ENCODE data around the gene CACNA1B. TPM values are rescaled to one million over a fixed set of nuclear protein-coding genes. Genes with fewer than 3 reads are reported as not detected.
"Not testable (repeated sequence)": the region's sequence is repeated elsewhere in the genome, so short reads cannot be mapped to it uniquely, and the experiment has no call there.

The CACNA1B gene
- 0.08 TPM in 1 of 2 replicates, not detected in the other for total RNA-seq (2014; rRNA removed; shearing (Covaris generic))
- 0.02 and 0.05 TPM in 2 replicates for polyA plus RNA-seq (2015; cell fraction: cytosol; rRNA removed)
- 0.27 and 0.31 TPM in 2 replicates for polyA plus RNA-seq (2015; cell fraction: nucleus; rRNA removed)

- DNase-seq (ENCODE audit: low read depth) = not testable (repeated sequence)
Measured at GRCh38 chr9:137877506-137878122, at the start of gene CACNA1B. CACNA1B (plus strand) TSS chr9:137877782; CDS start chr9:137877934, 152 bp downstream.

GRCh38 chr9:137827908-137828526, 49.6 kb upstream of the CACNA1B start:
- DNase-seq (ENCODE audit: low read depth) = no peak

GRCh38 chr9:137828527-137829259, 48.9 kb upstream of the CACNA1B start:
- DNase-seq (ENCODE audit: low read depth) = peak; percentile 24

GRCh38 chr9:137829260-137829996, 48.2 kb upstream of the CACNA1B start:
- DNase-seq (ENCODE audit: low read depth) = no peak

- no peak for DNase-seq (ENCODE audit: low read depth)
Measured at GRCh38 chr9:137832191-137832700, 45.3 kb upstream of the CACNA1B start.

- DNase-seq (ENCODE audit: low read depth) = no peak
Measured at GRCh38 chr9:137832830-137833590, 44.6 kb upstream of the CACNA1B start.

GRCh38 chr9:137833721-137834613, 43.6 kb upstream of the CACNA1B start:
- DNase-seq (ENCODE audit: low read depth) = no peak

- no peak for DNase-seq (ENCODE audit: low read depth)
Measured at GRCh38 chr9:137834846-137835546, 42.6 kb upstream of the CACNA1B start.

- no peak for DNase-seq (ENCODE audit: low read depth)
Measured at GRCh38 chr9:137836151-137836830, 41.3 kb upstream of the CACNA1B start.

- DNase-seq (ENCODE audit: low read depth) = no peak
Measured at GRCh38 chr9:137836831-137837241, 40.7 kb upstream of the CACNA1B start.

- no peak for DNase-seq (ENCODE audit: low read depth)
Measured at GRCh38 chr9:137837345-137838278, 40.0 kb upstream of the CACNA1B start.

GRCh38 chr9:137838576-137838975, 39.0 kb upstream of the CACNA1B start:
- no peak for DNase-seq (ENCODE audit: low read depth)

GRCh38 chr9:137843355-137843754, 34.2 kb upstream of the CACNA1B start:
- no peak for DNase-seq (ENCODE audit: low read depth)

GRCh38 chr9:137851516-137852267, 25.9 kb upstream of the CACNA1B start:
- no peak for DNase-seq (ENCODE audit: low read depth)

- no peak for DNase-seq (ENCODE audit: low read depth)
Measured at GRCh38 chr9:137853392-137853995, 24.1 kb upstream of the CACNA1B start.

GRCh38 chr9:137860361-137860760, 17.2 kb upstream of the CACNA1B start:
- DNase-seq (ENCODE audit: low read depth) = no peak

Measured in HT1080 (cell line).